HepG2 (cell line): Measurements from ENCODE around the gene CNTNAP1. TPM values are rescaled to one million over a fixed set of nuclear protein-coding genes. Genes with fewer than 3 reads are reported as not detected.

ENCODE experiments used
- AGO2 ChIP-seq: fragments of 200-400 bp; formaldehyde crosslinking; optimal IDR thresholded peaks from 2 replicates; pipeline ENCODE3; 2017; ENCODE audit warnings: mild to moderate bottlenecking, low read depth, low read length, moderate library complexity
- CEBPB ChIP-seq: IDR thresholded peaks from 2 replicates; pipeline ENCODE4 v1.6.1; 2011; ENCODE audit warnings: low read depth, low read length, improper control_type of control experiment, borderline replicate concordance
- CENPX ChIP-seq: sonication (generic); formaldehyde crosslinking; IDR thresholded peaks from 2 replicates; pipeline ENCODE4 v1.9.0; 2021; ENCODE audit warnings: mild to moderate bottlenecking, missing genetic modification reagents, moderate library complexity
- FOXP1 ChIP-seq, 2 experiments: fragments of 450-650 bp in 1 of 2; IDR thresholded peaks; 2 replicates each; pipeline ENCODE4 v1.6.1; 2017 to 2018; ENCODE audit warnings: antibody characterized with exemption in 1 of 2
- GTF3A ChIP-seq: sonication (generic); formaldehyde crosslinking; conservative IDR thresholded peaks from 2 replicates; pipeline ENCODE4 v1.4.0; 2020; ENCODE audit warnings: mild to moderate bottlenecking, missing genetic modification reagents
- JUND ChIP-seq: sonication (generic); formaldehyde crosslinking; IDR thresholded peaks from 2 replicates; pipeline ENCODE4 v1.8.0; 2022; ENCODE audit warnings: mild to moderate bottlenecking, missing genetic modification reagents
- KAT2B ChIP-seq: fragments of 150-350 bp; IDR thresholded peaks from 2 replicates; pipeline ENCODE4 v1.6.1; 2014; ENCODE audit warnings: low read depth, low read length, borderline replicate concordance
- KDM4B ChIP-seq: sonication (generic); formaldehyde crosslinking; IDR thresholded peaks from 2 replicates; pipeline ENCODE4 v1.4.0; 2020; ENCODE audit warnings: missing genetic modification reagents
- MATR3 ChIP-seq: sonication (generic); formaldehyde crosslinking; IDR thresholded peaks from 2 replicates; pipeline ENCODE4 v1.4.0; 2020; ENCODE audit warnings: missing genetic modification reagents
- MEIS2 ChIP-seq: sonication (generic); formaldehyde crosslinking; IDR thresholded peaks from 2 replicates; pipeline ENCODE4 v1.9.0; 2021; ENCODE audit warnings: mild to moderate bottlenecking, missing genetic modification reagents
- MTA3 ChIP-seq: sonication (generic); formaldehyde crosslinking; IDR thresholded peaks from 2 replicates; pipeline ENCODE4 v1.4.0; 2020; ENCODE audit warnings: missing genetic modification reagents
- NFYB ChIP-seq: sonication (generic); formaldehyde crosslinking; IDR thresholded peaks from 2 replicates; pipeline ENCODE4 v1.4.0; 2020; ENCODE audit warnings: missing genetic modification reagents
- RBFOX2 ChIP-seq: fragments of 200-400 bp; formaldehyde crosslinking; IDR thresholded peaks from 2 replicates; pipeline ENCODE4 v1.6.1; 2017; ENCODE audit warnings: low read depth, mild to moderate bottlenecking, low read length
- RELA ChIP-seq: sonication (generic); formaldehyde crosslinking; IDR thresholded peaks from 2 replicates; pipeline ENCODE4 v1.4.0; 2020; ENCODE audit warnings: missing genetic modification reagents
- SMARCC2 ChIP-seq: fragments of 450-650 bp; IDR thresholded peaks from 2 replicates; pipeline ENCODE4 v1.6.1; 2017; ENCODE audit warnings: antibody characterized with exemption, mild to moderate bottlenecking
- TEAD3 ChIP-seq: optimal IDR thresholded peaks from 2 replicates; pipeline ENCODE3; 2016; ENCODE audit warnings: borderline replicate concordance
- ZBTB42 ChIP-seq: sonication (generic); formaldehyde crosslinking; IDR thresholded peaks from 2 replicates; pipeline ENCODE4 v1.5.0; 2020; ENCODE audit warnings: mild to moderate bottlenecking, missing genetic modification reagents
- ZKSCAN5 ChIP-seq: sonication (generic); formaldehyde crosslinking; IDR thresholded peaks from 2 replicates; pipeline ENCODE4 v1.5.1; 2020; ENCODE audit warnings: mild to moderate bottlenecking, missing genetic modification reagents
- ZNF17 ChIP-seq: sonication (generic); formaldehyde crosslinking; IDR thresholded peaks from 2 replicates; pipeline ENCODE4 v1.5.0; 2020; ENCODE audit warnings: mild to moderate bottlenecking, missing genetic modification reagents
- ZNF557 ChIP-seq: sonication (generic); formaldehyde crosslinking; IDR thresholded peaks from 2 replicates; pipeline ENCODE4 v1.4.0; 2020; ENCODE audit warnings: missing genetic modification reagents
- ZNF564 ChIP-seq: sonication (generic); formaldehyde crosslinking; IDR thresholded peaks from 2 replicates; pipeline ENCODE4 v1.8.1; 2023; ENCODE audit warnings: mild to moderate bottlenecking, missing genetic modification reagents
- ZNF615 ChIP-seq: sonication (generic); formaldehyde crosslinking; IDR thresholded peaks from 2 replicates; pipeline ENCODE4 v1.5.0; 2020; ENCODE audit warnings: mild to moderate bottlenecking, missing genetic modification reagents, borderline replicate concordance
- ZNF709 ChIP-seq: sonication (generic); formaldehyde crosslinking; IDR thresholded peaks from 2 replicates; pipeline ENCODE4 v1.5.0; 2020; ENCODE audit warnings: mild to moderate bottlenecking, missing genetic modification reagents
- ZNF746 ChIP-seq: sonication (generic); formaldehyde crosslinking; IDR thresholded peaks from 2 replicates; pipeline ENCODE4 v1.8.0; 2022; ENCODE audit warnings: mild to moderate bottlenecking, missing genetic modification reagents
- ZNF782 ChIP-seq: sonication (generic); formaldehyde crosslinking; IDR thresholded peaks from 2 replicates; pipeline ENCODE4 v1.4.0; 2020; ENCODE audit warnings: missing genetic modification reagents, mild to moderate bottlenecking, borderline replicate concordance
- polyA plus RNA-seq, 8 experiments: library from polyadenylated mRNA; depleted of rRNA in 3 of 8; stranded (reverse) in 7 of 8; unstranded in 1 of 8; fragments of >200 nt; fragmentation: Illumina TruSeq in 4 of 8; extraction: Trizol in 4 of 8; gene quantifications; 2 replicates each; pipeline versions ENCODE4 v1.2.1 to v1.2.3, GENCODE V29; 2011 to 2016; ENCODE audit warnings: low read depth in 4 of 8, missing spikeins in 1 of 8, mixed read lengths in 1 of 8; ENCODE audit not compliant: insufficient read depth in 1 of 8
- total RNA-seq, 5 experiments: library from RNA; depleted of rRNA; stranded (reverse); fragments of >200 nt; fragmentation: Illumina TruSeq; extraction: Trizol; gene quantifications; 2 replicates each; pipeline ENCODE4 v1.2.3, GENCODE V29; 2016; ENCODE audit warnings: low read depth in 1 of 5
- TF ChIP-seq, protein P1 (sequence below): sonication (generic); formaldehyde crosslinking; IDR thresholded peaks from 2 replicates; pipeline ENCODE4 v1.4.0; 2020; ENCODE audit warnings: missing genetic modification reagents
- TF ChIP-seq, protein P2 (sequence below): IDR thresholded peaks from 2 replicates; pipeline ENCODE4 v1.6.1; 2016; ENCODE audit warnings: low read depth, control low read depth
- TF ChIP-seq, protein P3 (sequence below): conservative IDR thresholded peaks from 2 replicates; pipeline ENCODE4 v1.6.1; 2018; ENCODE audit warnings: missing genetic modification reagents

CNTNAP1 gene
- total and polyA plus RNA-seq, 2 of the 13 experiments (the other 11 are each of a cell fraction or from before 2014, with no cell fraction given): 4.5 to 7.7 TPM

DNA sequence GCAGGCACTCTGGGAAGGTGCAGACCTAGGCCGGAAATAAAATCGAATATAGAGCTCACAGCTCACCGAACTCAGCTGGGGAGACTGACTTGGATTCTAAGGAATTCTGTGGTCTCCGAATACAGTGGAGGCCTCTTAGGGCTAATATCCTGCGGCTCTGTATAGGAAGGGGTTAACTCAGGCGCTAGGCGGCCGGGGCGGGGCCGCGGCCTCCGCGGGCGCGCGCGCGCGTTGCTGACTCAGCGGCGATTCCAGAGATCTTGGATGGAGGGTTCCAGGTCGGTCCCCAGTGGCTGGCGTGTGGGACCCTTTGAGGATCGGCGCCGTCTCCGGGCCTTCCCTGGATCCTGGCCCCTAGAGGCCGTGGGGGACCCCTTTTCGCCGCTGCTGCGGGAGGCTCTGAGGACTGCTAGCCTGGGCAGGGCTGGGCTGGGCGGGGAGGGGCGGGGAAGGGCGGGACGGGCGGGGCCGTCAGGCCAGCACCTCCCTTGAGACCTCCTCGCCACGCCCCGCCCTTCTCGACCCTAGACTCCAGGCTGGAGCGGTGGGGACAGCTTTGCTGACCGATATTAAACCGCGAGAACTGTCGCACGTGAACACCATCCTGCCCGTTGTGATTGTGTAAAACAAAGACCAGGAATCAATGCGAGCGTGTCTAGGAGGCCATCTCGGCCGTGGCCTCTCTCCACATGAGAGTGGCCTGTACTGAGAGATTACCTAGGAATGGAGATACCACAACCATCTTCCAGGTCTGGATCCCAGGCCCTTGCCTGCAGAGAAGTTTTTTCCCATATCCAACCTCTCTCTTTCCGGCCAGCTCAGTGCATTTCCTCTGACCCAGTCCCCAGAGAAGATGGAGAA is 4.2 kb upstream of the CNTNAP1 start (continued):
- TF ChIP-seq CEBPB (peak; percentile 86; the same call in 1 of the 2 replicates), TEAD3 (CRISPR knock-in tag) (no peak), KAT2B (no peak), ZNF557 (no peak), RBFOX2 (peak; percentile 89), MEIS2 (CRISPR knock-in tag) (peak; percentile 40; the same call in 1 of the 2 replicates), ZBTB42 (CRISPR knock-in tag) (no peak), SMARCC2 (no peak), MATR3 (no peak), ZNF709 (CRISPR knock-in tag) (no peak; the same call in 1 of the 2 replicates), CENPX (CRISPR knock-in tag) (no peak), JUND (CRISPR knock-in tag) (peak; percentile 59), ZNF782 (CRISPR knock-in tag) (no peak), ZNF17 (CRISPR knock-in tag) (no peak), GTF3A (no peak), ZNF746 (CRISPR knock-in tag) (peak; percentile 73), ZKSCAN5 (CRISPR knock-in tag) (peak; percentile 72), MTA3 (CRISPR knock-in tag) (no peak), ZNF564 (CRISPR knock-in tag) (peak; percentile 74; the same call in 1 of the 2 replicates), KDM4B (CRISPR knock-in tag) (peak; percentile 50), FOXP1 (IDR thresholded peaks at IDR 0.05) (no peak), FOXP1 (CRISPR knock-in tag; IDR thresholded peaks at IDR 0.05) (no peak; the same call in 1 of the 2 replicates), ZNF615 (CRISPR knock-in tag) (no peak), AGO2 (peak; percentile 61), NFYB (peak; percentile 21; the same call in 1 of the 2 replicates), RELA (CRISPR knock-in tag) (peak; percentile 73; the same call in 1 of the 2 replicates)
- TF ChIP-seq, protein P1, sequence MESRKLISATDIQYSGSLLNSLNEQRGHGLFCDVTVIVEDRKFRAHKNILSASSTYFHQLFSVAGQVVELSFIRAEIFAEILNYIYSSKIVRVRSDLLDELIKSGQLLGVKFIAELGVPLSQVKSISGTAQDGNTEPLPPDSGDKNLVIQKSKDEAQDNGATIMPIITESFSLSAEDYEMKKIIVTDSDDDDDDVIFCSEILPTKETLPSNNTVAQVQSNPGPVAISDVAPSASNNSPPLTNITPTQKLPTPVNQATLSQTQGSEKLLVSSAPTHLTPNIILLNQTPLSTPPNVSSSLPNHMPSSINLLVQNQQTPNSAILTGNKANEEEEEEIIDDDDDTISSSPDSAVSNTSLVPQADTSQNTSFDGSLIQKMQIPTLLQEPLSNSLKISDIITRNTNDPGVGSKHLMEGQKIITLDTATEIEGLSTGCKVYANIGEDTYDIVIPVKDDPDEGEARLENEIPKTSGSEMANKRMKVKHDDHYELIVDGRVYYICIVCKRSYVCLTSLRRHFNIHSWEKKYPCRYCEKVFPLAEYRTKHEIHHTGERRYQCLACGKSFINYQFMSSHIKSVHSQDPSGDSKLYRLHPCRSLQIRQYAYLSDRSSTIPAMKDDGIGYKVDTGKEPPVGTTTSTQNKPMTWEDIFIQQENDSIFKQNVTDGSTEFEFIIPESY (CRISPR knock-in tag): 0 out of 2 replicates have a peak, but pooled peaks have one; percentile 26
- TF ChIP-seq, protein P2, sequence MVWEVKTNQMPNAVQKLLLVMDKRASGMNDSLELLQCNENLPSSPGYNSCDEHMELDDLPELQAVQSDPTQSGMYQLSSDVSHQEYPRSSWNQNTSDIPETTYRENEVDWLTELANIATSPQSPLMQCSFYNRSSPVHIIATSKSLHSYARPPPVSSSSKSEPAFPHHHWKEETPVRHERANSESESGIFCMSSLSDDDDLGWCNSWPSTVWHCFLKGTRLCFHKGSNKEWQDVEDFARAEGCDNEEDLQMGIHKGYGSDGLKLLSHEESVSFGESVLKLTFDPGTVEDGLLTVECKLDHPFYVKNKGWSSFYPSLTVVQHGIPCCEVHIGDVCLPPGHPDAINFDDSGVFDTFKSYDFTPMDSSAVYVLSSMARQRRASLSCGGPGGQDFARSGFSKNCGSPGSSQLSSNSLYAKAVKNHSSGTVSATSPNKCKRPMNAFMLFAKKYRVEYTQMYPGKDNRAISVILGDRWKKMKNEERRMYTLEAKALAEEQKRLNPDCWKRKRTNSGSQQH (CRISPR knock-in tag): 0 out of 2 replicates have a peak, but pooled peaks have one; percentile 23
- TF ChIP-seq, protein P3, sequence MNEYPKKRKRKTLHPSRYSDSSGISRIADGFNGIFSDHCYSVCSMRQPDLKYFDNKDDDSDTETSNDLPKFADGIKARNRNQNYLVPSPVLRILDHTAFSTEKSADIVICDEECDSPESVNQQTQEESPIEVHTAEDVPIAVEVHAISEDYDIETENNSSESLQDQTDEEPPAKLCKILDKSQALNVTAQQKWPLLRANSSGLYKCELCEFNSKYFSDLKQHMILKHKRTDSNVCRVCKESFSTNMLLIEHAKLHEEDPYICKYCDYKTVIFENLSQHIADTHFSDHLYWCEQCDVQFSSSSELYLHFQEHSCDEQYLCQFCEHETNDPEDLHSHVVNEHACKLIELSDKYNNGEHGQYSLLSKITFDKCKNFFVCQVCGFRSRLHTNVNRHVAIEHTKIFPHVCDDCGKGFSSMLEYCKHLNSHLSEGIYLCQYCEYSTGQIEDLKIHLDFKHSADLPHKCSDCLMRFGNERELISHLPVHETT (CRISPR knock-in tag): no peak; the same call in 1 of the 2 replicates
